Measurements from ENCODE around the gene ADGRB3. TPM values are rescaled to one million over a fixed set of nuclear protein-coding genes. Genes with fewer than 3 reads are reported as not detected.

The ADGRB3 gene
- total RNA-seq, 1 donor from 2014 or later: 5.1 TPM

GRCh38 chr6:69026243-69026642 lies 391.2 kb downstream of the ADGRB3 start:
- no peak for DNase-seq (ENCODE audit: low spot score)

DNA sequence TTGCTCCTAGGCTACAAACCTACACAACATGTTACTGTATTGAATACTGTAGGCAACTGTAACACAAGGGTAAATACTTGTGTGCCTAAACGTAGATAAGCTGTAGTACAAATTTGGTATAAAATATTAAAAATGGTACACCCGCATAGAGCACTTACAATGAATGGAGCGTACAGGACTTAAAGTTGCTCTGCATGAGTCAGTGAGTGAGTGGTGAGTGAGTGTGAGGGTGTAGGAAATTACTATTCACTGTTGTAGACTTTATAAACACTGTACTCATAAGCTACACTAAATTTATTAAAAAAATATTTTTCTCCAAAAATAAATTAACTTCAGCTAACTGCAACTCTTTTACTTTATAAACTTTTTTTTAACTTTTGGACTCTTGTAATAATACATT lies 391.6 kb downstream of the ADGRB3 start:
- no peak for DNase-seq (ENCODE audit: low spot score)

- no peak for DNase-seq (ENCODE audit: low spot score)
Measured at GRCh38 chr6:69027861-69028260, 392.8 kb downstream of the ADGRB3 start.

- DNase-seq (ENCODE audit: low spot score): no peak
Measured at GRCh38 chr6:69038841-69039240, 403.8 kb downstream of the ADGRB3 start.

GRCh38 chr6:69042297-69042696 lies 407.2 kb downstream of the ADGRB3 start:
- no peak for DNase-seq (ENCODE audit: low spot score)

GRCh38 chr6:69044534-69044933 lies 409.5 kb downstream of the ADGRB3 start:
- DNase-seq (ENCODE audit: low spot score): peak; percentile 14

GRCh38 chr6:69059413-69059812 lies 424.3 kb downstream of the ADGRB3 start:
- no peak for DNase-seq (ENCODE audit: low spot score)

- no peak for DNase-seq (ENCODE audit: low spot score)
Measured at GRCh38 chr6:69061066-69061465, 426.0 kb downstream of the ADGRB3 start.

GRCh38 chr6:69063401-69063800 lies 428.3 kb downstream of the ADGRB3 start:
- DNase-seq (ENCODE audit: low spot score): no peak

- no peak for DNase-seq (ENCODE audit: low spot score)
Measured at GRCh38 chr6:69064226-69064625, 429.1 kb downstream of the ADGRB3 start.

- DNase-seq (ENCODE audit: low spot score): no peak
Measured at GRCh38 chr6:69069881-69070280, 434.8 kb downstream of the ADGRB3 start.

- DNase-seq (ENCODE audit: low spot score): no peak
Measured at GRCh38 chr6:69072796-69073195, 437.7 kb downstream of the ADGRB3 start.

DNA sequence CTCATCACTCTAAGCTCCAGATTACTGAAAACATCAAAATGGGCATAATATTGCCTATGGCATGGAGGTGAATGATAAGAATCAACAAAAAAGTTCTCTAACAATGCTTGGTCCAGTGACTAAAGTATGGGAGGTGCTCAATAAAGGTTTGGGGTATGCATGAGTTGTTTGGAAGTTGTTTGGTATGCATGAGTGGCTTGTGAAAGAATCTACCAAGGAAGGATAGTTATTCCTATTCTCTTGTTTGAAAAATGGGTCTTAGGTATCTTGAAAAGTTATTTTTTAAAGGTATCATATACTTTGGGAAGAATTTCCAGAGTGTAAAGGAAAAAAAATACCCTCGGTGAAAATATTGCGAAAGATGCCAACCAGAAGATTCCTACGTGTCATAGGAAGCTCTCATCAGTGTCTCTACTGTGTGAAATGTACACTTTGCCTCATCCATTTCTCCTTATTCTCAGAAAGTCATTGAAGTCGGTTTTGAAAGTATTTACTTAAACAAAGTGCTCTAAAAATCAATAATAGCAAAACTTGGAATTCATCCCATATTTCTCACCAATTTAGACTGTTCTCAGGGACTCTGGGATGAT lies 449.8 kb downstream of the ADGRB3 start:
- no peak for DNase-seq (ENCODE audit: low spot score)

- DNase-seq (ENCODE audit: low spot score): no peak
Measured at GRCh38 chr6:69086689-69087088, 451.6 kb downstream of the ADGRB3 start.

- no peak for DNase-seq (ENCODE audit: low spot score)
Measured at GRCh38 chr6:69089539-69089938, 454.5 kb downstream of the ADGRB3 start.

- DNase-seq (ENCODE audit: low spot score): peak; percentile 12
Measured at GRCh38 chr6:69090132-69090531, 455.1 kb downstream of the ADGRB3 start.

DNA sequence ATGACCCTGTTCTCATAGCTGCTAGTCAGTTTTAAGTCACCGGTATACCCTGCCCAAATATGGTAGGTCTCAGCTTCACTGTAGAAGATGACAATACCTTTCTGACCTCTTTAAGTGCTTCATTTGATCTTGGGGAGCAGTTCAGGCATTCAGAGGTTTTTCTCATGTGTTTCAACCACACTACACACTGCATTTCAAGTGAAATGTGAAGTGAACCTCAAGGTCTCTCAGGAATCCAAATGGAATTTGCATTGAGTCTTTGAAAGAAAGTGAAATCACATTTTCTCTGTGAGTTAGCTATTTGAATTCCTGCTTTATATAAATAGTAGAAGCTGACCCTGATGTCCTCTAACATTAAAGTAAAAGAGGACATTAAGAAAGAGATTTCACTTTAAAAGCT lies 461.6 kb downstream of the ADGRB3 start:
- DNase-seq (ENCODE audit: low spot score): no peak

GRCh38 chr6:69097948-69098347 lies 462.9 kb downstream of the ADGRB3 start:
- no peak for DNase-seq (ENCODE audit: low spot score)

GRCh38 chr6:69098910-69099309 lies 463.8 kb downstream of the ADGRB3 start:
- DNase-seq (ENCODE audit: low spot score): no peak

GRCh38 chr6:69100772-69101171 lies 465.7 kb downstream of the ADGRB3 start:
- DNase-seq (ENCODE audit: low spot score): no peak

DNA sequence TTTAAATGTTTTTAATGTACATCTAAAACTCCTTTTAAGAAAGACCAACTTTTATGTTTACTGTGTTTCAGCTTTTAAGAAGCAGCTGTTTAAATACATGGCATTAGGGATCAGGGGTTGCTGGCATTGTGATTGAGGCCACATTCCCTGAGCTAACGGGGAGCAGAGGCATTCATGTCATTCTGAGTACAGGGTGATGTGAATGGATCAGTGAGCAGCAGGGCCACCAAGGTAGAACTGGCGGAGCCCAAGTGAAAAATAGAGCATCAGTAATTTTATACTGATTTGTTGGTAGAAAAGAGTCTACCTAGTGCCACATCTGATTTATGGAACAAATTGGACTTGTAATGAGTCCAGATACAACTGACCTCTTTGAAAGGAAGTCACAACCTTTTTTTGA lies 467.3 kb downstream of the ADGRB3 start:
- no peak for DNase-seq (ENCODE audit: low spot score)

DNA sequence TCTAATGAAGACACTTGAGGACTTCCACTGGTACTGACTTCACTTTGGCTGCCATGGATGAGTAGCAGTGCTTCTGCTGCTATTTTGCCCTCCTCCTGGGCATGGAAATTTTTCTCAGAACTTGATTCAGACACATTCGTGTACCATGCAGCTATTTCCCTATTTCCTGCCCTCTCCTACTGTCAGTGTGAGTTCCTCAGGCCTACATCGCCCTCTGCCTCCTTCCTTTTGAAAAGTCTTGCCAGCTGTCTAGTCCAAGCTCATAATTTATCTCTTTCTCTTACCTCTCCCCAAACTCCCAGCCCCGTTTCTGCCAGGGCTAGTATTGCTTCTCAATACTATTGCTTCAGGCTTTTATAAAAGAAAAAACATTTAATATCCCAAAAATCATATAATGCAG lies 470.2 kb downstream of the ADGRB3 start:
- DNase-seq (ENCODE audit: low spot score): no peak

GRCh38 chr6:69106511-69106910 lies 471.4 kb downstream of the ADGRB3 start:
- no peak for DNase-seq (ENCODE audit: low spot score)

DNA sequence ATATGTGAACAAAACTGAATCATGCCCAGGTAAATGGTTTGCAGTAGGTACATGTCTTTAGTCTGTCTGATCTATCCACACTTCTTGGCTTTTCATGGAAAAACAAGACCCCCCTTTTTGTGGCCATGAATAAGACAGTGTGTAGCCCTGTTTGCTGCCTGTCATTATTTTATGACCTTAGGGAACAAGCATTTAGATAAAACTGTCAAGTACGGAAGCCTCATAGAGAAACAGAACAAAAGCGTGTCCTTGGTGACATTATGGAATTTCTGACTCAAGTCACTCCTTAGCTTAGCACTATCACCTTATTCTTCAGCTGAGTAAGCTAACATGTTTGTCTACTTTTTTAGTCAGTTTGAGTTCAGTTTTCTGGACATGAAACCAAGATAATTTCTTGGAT lies 476.2 kb downstream of the ADGRB3 start:
- DNase-seq (ENCODE audit: low spot score): no peak
